Measurements from ENCODE around the gene TRIM25. TPM values are rescaled to one million over a fixed set of nuclear protein-coding genes. Genes with fewer than 3 reads are reported as not detected.
A peak's percentile ranks its signal among the peaks of the same experiment; 100 is the strongest.

Gene TRIM25
- total RNA-seq, 2 donors from 2014 or later: 197 to 235 TPM

DNA sequence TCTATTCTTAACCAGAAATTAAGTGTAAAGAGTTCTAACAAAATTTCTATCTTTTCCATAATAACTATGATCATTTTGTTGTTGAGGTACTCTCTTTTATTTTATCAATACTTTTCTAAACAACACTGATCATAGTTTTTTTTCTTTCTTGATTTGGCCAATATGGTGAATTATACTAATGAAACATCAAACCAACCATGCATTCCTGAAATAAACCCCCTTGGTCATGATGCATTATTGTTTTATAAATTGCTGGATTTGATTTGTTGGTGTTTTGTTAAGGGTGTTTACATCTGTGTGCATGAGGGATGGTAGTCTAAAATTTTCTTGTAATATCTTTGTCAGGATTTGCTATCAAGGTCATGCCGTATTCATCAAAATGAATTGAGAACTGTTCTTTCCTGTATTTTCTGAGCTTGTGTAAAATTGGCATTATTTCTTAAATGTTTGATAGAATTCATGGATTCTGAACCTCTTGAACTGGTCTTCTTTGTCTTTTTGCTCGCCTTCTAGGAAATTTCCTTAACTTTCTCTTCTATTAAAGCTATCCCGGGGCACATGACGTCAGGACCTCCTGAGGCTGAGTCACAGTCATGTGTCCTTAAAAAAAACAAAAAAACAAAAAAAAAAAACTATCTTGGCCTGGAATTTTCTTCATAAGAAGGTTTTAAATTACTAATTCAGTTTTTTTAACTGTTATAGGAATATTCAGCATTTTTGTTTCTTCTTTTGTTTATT, 3.9 kb upstream of the TRIM25 start:
- no peaks in the 10 kb centered on the region for H3K27me3 Mint-ChIP-seq (ENCODE audit: low read depth)
- peak overlapping the region in 1 of 2 donors; percentile 7 for H3K4me3 Mint-ChIP-seq
- peaks cover 6 to 15% of the 10 kb centered on the region in 2 donors for H3K9me3 Mint-ChIP-seq
- DNase-seq (no peak), ATAC-seq (replicated peaks in 1 of 2) (no peak)
- peak overlapping the region; percentile 84 for H3K27ac Mint-ChIP-seq
- peaks cover 33 to 36% of the 10 kb centered on the region in 2 donors for H3K36me3 Mint-ChIP-seq (ENCODE audit: insufficient read depth in 2 of 2)
- peaks cover 48% of the 10 kb centered on the region for H3K4me1 Mint-ChIP-seq (ENCODE audit: low read depth)

DNA sequence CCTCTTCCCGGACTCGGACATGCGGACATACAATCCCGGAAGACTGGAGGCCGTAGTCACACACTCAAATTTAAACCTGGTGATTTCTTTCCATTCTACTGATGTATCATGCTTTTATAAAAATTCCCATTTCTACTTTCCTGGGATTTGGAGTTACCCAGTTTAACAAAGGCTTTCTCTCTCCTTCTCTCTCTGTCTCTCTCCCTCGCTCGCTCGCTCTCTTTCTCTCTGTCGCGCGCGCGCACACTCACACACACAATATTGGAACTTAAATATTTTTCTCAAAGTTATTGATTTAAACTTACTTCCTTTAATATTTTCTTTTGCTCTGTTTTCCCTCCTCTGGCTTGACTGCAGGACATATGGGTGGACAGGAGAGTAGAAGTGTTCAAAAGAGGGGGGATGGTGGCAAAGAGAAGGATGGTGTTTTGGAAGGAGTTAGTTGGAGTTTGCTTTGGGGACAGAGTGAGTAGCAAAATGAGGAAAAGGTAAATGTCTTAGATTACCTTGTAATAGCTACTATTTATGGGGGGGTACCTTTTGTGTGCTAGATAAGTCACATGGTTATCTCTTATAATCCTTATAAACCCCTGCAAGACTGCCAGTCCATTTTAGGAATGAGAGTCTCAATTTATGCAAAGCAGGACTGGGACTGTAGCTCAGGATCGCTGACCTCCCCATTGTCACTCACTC, 878 bp upstream of the TRIM25 start:
- ATAC-seq (replicated peaks in 1 of 2) (no peak), DNase-seq (peak in 1 of 2 donors; percentile 18)
- Mint-ChIP-seq H3K9me3 (peaks cover 6 to 13% of the 10 kb centered on the region in 2 donors), H3K27me3 (ENCODE audit: low read depth) (no peaks in the 10 kb centered on the region), H3K27ac (peak overlapping the region; percentile 99), H3K36me3 (ENCODE audit: insufficient read depth in 2 of 2) (peaks cover 48 to 54% of the 10 kb centered on the region in 2 donors), H3K4me3 (peak overlapping the region; percentile 92 to 93), H3K4me1 (ENCODE audit: low read depth) (peaks cover 70% of the 10 kb centered on the region)

DNA sequence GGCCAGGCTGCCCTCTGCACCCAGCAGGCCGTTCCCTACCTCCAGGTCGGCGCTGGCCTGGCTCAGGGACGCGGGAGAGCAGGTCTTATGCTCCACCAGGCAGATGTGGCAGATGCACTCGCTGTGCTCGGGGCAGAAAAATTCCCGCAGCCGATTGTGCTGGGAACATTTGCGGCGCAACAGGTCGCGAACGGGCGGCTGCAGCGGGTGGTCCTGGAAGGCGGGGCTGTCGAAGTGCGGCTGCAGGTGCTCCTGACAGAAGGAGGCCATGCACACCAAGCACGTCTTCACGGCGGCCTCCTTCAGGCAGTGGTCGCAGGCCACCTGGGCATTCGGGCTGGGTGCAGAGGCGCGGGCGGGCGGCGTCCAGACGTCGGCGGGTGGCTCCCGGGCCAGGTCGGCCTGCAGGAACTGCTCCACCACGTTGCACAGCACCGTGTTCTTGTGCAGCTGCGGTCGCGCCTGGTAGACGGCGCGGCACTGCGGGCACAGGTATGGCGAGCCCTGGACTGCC, 439 bp downstream of the TRIM25 start:
- no peaks in the 10 kb centered on the region for H3K27me3 Mint-ChIP-seq (ENCODE audit: low read depth)
- H3K9me3 Mint-ChIP-seq: peaks cover 4 to 6% of the 10 kb centered on the region in 2 donors
- H3K27ac Mint-ChIP-seq: peak overlapping the region; percentile 95
- DNase-seq (no peak), ATAC-seq (replicated peaks in 1 of 2) (peak; percentile 32 to 47)
- H3K4me1 Mint-ChIP-seq (ENCODE audit: low read depth): peaks cover 70% of the 10 kb centered on the region
- peak overlapping the region; percentile 92 to 93 for H3K4me3 Mint-ChIP-seq
- peaks cover 45 to 50% of the 10 kb centered on the region in 2 donors for H3K36me3 Mint-ChIP-seq (ENCODE audit: insufficient read depth in 2 of 2)

DNA sequence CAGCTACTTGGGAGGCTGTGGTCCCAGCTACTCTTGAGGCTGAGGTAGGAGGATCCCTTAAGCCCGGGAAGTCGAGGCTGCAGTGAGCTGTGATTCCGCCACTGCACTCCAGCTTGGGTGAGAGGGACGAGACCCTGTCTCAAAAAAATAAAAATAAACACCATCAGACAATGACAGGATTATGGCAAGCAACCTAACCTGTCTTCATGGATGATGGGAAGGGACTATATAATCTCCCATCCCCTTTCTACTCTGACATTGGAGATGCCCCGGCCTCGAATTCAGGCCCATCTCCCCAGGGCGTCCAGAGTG, 893 bp downstream of the TRIM25 start:
- ATAC-seq (replicated peaks in 1 of 2) (no peak), DNase-seq (no peak)
- Mint-ChIP-seq H3K4me1 (ENCODE audit: low read depth) (peaks cover 74% of the 10 kb centered on the region), H3K36me3 (ENCODE audit: insufficient read depth in 2 of 2) (peaks cover 48 to 51% of the 10 kb centered on the region in 2 donors), H3K27me3 (ENCODE audit: low read depth) (no peaks in the 10 kb centered on the region), H3K4me3 (peak overlapping the region; percentile 92 to 93), H3K9me3 (peaks cover 4 to 6% of the 10 kb centered on the region in 2 donors), H3K27ac (peak overlapping the region; percentile 95)

DNA sequence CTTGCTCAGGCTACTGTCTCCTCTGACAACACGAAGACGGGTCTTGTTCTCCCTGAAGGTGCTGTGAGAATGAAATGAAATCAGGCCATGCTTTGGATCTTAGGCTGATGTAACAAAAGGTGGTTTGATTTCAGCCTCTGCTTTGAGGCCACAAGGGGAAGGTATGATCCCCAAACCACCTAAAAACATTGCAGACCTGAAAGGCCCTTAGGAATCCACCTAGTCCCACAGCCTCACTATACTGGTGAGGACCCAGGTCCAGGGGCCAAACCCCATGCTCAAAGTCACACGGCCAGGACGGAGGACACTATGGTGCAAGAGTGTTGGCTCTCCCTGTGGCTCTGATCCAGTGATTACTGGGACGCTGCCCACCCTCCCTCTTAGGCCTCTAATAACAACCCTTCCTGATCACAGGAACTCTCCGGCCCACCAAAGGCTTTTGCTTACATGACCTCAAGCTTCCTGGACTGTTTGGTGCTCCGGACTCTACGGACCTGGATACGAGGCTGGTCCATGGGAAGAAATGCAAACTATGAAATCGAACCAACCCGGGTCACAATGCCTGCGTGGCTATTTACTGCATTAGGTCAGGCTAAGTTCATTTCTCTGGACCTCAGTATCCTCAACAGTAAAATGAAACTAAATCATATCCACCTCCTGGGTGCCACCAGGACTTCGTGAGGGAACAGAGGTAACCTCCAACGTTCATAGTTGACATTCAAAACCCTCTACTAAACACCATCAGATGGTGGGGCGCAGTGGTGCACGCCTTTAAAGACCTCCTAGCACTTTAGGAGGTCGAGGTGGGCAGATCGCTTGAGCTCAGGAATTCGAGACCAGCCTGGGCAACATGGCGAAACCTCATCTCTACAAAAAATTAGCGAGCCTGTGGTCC, 1.5 kb downstream of the TRIM25 start:
- H3K27me3 Mint-ChIP-seq (ENCODE audit: low read depth): no peaks in the 10 kb centered on the region
- H3K27ac Mint-ChIP-seq: peak overlapping the region; percentile 95
- H3K9me3 Mint-ChIP-seq: peaks cover 0 to 2% of the 10 kb centered on the region in 2 donors
- peak overlapping the region; percentile 92 to 93 for H3K4me3 Mint-ChIP-seq
- ATAC-seq (replicated peaks in 1 of 2) (no peak), DNase-seq (peak in 1 of 2 donors; percentile 23)
- peaks cover 74% of the 10 kb centered on the region for H3K4me1 Mint-ChIP-seq (ENCODE audit: low read depth)
- peaks cover 47 to 51% of the 10 kb centered on the region in 2 donors for H3K36me3 Mint-ChIP-seq (ENCODE audit: insufficient read depth in 2 of 2)

DNA sequence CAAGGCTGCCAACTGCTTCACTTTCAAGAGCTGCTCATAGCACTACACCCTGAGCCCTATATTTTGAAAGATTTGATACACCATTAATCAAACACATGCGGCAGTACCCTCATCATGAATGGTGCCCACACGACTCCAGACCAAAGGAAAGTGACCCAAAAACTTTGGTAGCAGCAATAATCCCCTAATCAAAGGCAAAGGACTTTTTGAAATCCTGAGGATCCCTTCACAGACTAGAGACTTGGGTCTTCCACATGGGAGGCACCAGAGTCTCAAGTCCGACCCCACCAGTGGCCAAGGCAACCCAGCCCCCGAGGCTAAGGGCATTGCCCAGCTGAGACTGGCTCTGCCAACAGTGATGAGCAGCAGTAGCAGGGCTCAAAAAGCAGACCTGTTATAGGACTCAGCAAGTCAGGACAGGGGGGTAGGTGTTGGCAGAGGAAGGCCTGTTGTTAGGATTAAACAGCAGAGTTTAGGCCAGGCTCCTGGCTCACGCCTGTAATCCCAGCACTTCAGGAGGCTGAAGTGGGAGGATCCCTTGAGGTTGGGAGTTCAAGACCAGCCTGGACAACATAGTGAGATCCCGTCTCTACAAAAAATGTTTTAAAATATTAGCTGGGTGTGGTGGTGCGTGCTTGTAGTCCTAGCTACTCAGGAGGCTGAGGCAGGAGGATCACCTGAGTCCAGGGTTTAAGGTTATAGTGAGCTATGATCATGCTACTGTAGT, 3.2 kb downstream of the TRIM25 start:
- Mint-ChIP-seq H3K4me1 (ENCODE audit: low read depth) (peaks cover 62% of the 10 kb centered on the region), H3K27me3 (ENCODE audit: low read depth) (no peaks in the 10 kb centered on the region), H3K27ac (peak overlapping the region; percentile 87), H3K36me3 (ENCODE audit: insufficient read depth in 2 of 2) (peaks cover 49 to 57% of the 10 kb centered on the region in 2 donors), H3K9me3 (no peaks in the 10 kb centered on the region), H3K4me3 (peak overlapping the region; percentile 92 to 93)
- no peak for ATAC-seq (replicated peaks in 1 of 2)
- DNase-seq: no peak

DNA sequence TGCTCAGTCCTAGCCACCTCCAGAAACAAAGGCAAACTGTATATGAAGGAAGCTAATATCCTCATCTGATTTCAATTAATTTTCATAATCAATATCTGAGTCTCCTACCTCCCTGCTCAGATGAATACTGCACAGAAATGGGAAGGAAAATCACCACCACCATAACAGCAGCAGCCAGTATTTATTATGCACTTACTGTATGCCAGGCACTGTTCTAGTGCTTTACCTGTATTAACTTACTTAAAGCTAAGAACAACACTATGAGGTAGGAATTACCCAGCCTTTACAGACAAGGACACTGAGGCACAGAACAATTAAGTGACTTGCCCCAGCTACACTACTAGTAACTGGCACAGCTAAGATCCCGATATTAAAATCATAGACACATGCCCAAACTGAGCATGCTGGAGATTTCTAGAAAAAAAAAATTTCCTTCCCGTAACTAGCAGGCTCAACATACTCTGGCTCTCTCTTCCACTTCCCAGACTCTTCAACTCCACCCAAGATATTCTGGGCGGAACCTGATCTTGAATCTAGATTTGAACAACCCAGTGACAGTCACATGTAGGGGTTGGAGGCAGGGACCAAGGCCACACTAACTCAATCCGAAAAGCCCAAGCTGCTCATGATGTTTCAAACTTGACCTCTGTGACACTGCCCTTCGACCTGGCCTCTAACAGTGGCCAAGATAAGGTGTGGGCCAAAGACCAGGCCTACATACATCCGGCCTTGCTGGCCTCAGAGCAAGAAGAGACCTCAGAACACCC, 3.9 kb downstream of the TRIM25 start:
- H3K27ac Mint-ChIP-seq: peak overlapping the region; percentile 87
- H3K4me3 Mint-ChIP-seq: peak overlapping the region; percentile 92 to 93
- no peak for DNase-seq
- H3K36me3 Mint-ChIP-seq (ENCODE audit: insufficient read depth in 2 of 2): peaks cover 47 to 58% of the 10 kb centered on the region in 2 donors
- H3K27me3 Mint-ChIP-seq (ENCODE audit: low read depth): no peaks in the 10 kb centered on the region
- H3K4me1 Mint-ChIP-seq (ENCODE audit: low read depth): peaks cover 54% of the 10 kb centered on the region
- no peak for ATAC-seq (replicated peaks in 1 of 2)
- no peaks in the 10 kb centered on the region for H3K9me3 Mint-ChIP-seq

DNA sequence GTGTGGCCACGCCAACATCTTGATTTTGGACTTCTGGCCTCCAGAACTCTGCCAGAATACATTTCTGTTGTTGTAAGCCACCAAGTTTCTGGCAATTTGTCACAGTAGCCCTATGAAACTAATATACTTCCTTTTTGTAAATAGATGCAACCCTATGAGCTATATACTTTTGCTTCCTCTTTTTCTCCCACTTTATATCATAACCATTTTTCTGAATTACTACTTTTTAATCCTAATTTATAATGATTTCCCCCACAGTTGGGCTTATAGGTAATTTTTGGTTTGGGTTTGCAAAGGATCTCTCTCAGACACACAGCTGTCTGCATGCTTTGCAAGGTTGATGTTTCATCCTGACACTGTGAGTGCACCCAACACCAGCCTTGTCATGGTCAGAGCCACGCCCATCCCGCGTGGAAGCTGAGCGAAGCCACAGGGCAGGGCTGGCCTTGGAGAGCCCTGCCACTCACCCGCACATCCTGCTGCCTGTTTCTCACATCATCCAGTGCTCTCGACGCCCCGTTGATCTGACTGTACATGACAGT, 5.8 kb downstream of the TRIM25 start:
- H3K36me3 Mint-ChIP-seq (ENCODE audit: insufficient read depth in 2 of 2): peaks cover 47 to 64% of the 10 kb centered on the region in 2 donors
- ATAC-seq (replicated peaks in 1 of 2) (peak; percentile 51 to 69), DNase-seq (peak in 1 of 2 donors; percentile 38)
- no peaks in the 10 kb centered on the region for H3K27me3 Mint-ChIP-seq (ENCODE audit: low read depth)
- no peaks in the 10 kb centered on the region for H3K9me3 Mint-ChIP-seq
- peak overlapping the region; percentile 87 for H3K27ac Mint-ChIP-seq
- H3K4me3 Mint-ChIP-seq: peak overlapping the region; percentile 72 to 82
- peaks cover 57% of the 10 kb centered on the region for H3K4me1 Mint-ChIP-seq (ENCODE audit: low read depth)

DNA sequence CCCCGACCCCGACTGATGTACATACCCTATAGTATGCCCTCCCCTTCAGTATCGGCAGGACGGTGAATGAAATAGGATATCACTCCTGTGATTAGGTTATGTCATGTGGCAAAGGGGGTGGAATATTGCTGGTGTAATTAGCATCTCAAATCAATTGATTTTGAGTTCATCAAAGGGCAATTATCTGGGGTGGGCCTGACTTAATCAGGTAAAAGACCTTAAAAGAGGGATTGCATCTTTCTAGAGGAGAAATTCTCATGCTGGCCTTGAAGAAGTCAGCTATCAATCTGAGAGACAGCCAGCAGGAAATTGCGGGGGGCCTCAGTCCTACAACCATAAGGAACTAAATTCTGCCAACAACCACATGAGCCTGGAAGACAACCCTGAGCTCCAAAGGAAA, 10.3 kb downstream of the TRIM25 start:
- peaks cover 35 to 58% of the 10 kb centered on the region in 2 donors for H3K36me3 Mint-ChIP-seq (ENCODE audit: insufficient read depth in 2 of 2)
- H3K27ac Mint-ChIP-seq: no peak overlapping the region
- ATAC-seq (replicated peaks in 1 of 2): no peak
- DNase-seq: no peak
- H3K9me3 Mint-ChIP-seq: no peaks in the 10 kb centered on the region
- H3K4me3 Mint-ChIP-seq: no peak overlapping the region
- peaks cover 22% of the 10 kb centered on the region for H3K4me1 Mint-ChIP-seq (ENCODE audit: low read depth)
- H3K27me3 Mint-ChIP-seq (ENCODE audit: low read depth): no peaks in the 10 kb centered on the region

DNA sequence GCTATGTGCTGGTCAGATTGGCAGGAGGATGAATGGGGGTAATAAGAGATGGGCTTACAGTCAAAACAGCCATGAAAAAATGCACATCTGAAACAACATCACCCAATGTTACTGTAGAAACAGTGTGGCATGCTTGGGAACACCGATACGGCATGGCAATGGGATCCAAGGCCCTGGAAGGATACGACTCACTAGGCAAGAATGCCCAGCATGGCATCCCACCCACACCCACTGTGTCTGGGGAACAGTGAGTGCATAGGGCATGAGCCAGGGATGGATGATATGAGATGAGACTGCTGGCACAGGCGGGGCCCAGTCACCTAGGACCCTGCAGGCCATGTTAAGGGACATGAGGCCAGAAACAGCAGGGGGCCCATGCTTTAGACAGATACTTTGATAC, 11.5 kb downstream of the TRIM25 start:
- DNase-seq: no peak
- no peak overlapping the region for H3K27ac Mint-ChIP-seq
- H3K4me1 Mint-ChIP-seq (ENCODE audit: low read depth): peaks cover 21% of the 10 kb centered on the region
- ATAC-seq (replicated peaks in 1 of 2): no peak
- no peaks in the 10 kb centered on the region for H3K9me3 Mint-ChIP-seq
- H3K27me3 Mint-ChIP-seq (ENCODE audit: low read depth): no peaks in the 10 kb centered on the region
- H3K36me3 Mint-ChIP-seq (ENCODE audit: insufficient read depth in 2 of 2): peaks cover 37 to 53% of the 10 kb centered on the region in 2 donors
- H3K4me3 Mint-ChIP-seq: no peak overlapping the region

DNA sequence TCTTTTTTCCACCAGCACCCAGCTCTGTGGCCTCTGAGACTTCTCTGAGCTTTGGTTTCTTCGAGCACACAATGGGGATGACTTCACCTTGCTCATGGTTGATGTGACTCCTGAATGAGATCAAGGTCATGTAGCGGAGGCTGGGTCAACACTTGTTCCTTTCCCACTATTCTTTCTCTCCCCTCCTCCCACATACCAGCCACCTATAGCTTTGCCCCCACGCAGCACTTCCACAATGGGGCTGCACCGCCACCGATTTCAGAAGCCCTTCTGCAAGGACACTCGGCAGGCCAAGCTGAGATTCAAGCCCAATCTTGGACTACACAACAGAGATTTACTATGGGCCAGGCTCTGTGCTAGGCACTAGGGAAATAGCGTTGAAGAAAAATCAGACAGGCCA, 14.4 kb downstream of the TRIM25 start:
- Mint-ChIP-seq H3K4me1 (ENCODE audit: low read depth) (peaks cover 24% of the 10 kb centered on the region), H3K27ac (no peak overlapping the region), H3K36me3 (ENCODE audit: insufficient read depth in 2 of 2) (peaks cover 28 to 48% of the 10 kb centered on the region in 2 donors), H3K4me3 (no peak overlapping the region), H3K27me3 (ENCODE audit: low read depth) (no peaks in the 10 kb centered on the region), H3K9me3 (no peaks in the 10 kb centered on the region)
- ATAC-seq (replicated peaks in 1 of 2) (no peak), DNase-seq (no peak)
